Central memory CD8-positive, alpha-beta T cell (primary cell): ENCODE results near the gene PHF8.

Experiments used
- ATAC-seq: fragments of 150-1000 bp; cut with Tn5 transposase; replicated peaks from 2 replicates; pipeline ENCODE4 v1.10.0; 2022; ENCODE audit warnings: mild to moderate bottlenecking, moderate FRiP score, moderate number of reproducible peaks; ENCODE audit not compliant: poor library complexity, severe bottlenecking; ENCODE audit errors: extremely low read depth
- DNase-seq, 2 donors: peaks; one replicate each; pipeline ENCODE4 v3.0.0; 2021; ENCODE audit warnings: low spot score in 2 of 2
- H3K27ac Mint-ChIP-seq: one replicate; pipeline ENCODE4 v1.8.0; 2022; ENCODE audit warnings: low read depth, mild to moderate bottlenecking, moderate library complexity, mixed read lengths
- H3K27me3 Mint-ChIP-seq: one replicate; pipeline ENCODE4 v1.8.0; 2022; ENCODE audit warnings: mixed read lengths
- H3K36me3 Mint-ChIP-seq: one replicate; pipeline ENCODE4 v1.8.0; 2022; ENCODE audit warnings: mild to moderate bottlenecking, moderate library complexity, mixed read lengths; ENCODE audit not compliant: insufficient read depth
- H3K4me1 Mint-ChIP-seq: one replicate; pipeline ENCODE4 v1.8.0; 2022; ENCODE audit warnings: mixed read lengths
- H3K4me3 Mint-ChIP-seq: one replicate; pipeline ENCODE4 v1.8.0; 2022; ENCODE audit warnings: mild to moderate bottlenecking, moderate library complexity, mixed read lengths
- H3K9me3 Mint-ChIP-seq: one replicate; pipeline ENCODE4 v1.8.0; 2022; ENCODE audit warnings: mixed read lengths

PHF8 gene

GRCh38 chrX:54044126-54044876 is at the start of gene PHF8:
PHF8 (minus strand) TSS chrX:54044473; CDS start chrX:54042728, 1,745 bp downstream.
- peak; percentile 84 to 92 for DNase-seq
- Mint-ChIP-seq H3K27me3 (no peaks in the 10 kb centered on the region), H3K9me3 (no peaks in the 10 kb centered on the region), H3K4me1 (peaks cover 22% of the 10 kb centered on the region), H3K36me3 (peaks cover 30% of the 10 kb centered on the region), H3K4me3 (peak within 1 kb of the TSS; percentile 91), H3K27ac (peak within 1 kb of the TSS; percentile 94)
- peak; percentile 88 for ATAC-seq

GRCh38 chrX:54093571-54093970 is 49.3 kb upstream of the PHF8 start:
- Mint-ChIP-seq H3K9me3 (no peaks in the 10 kb centered on the region), H3K27me3 (no peaks in the 10 kb centered on the region), H3K4me3 (no peak overlapping the region), H3K27ac (no peak overlapping the region), H3K36me3 (peaks cover 7% of the 10 kb centered on the region), H3K4me1 (peaks cover 6% of the 10 kb centered on the region)
- ATAC-seq (no peak), DNase-seq (no peak)

GRCh38 chrX:54093159-54093558 is 48.9 kb upstream of the PHF8 start:
- Mint-ChIP-seq H3K27me3 (no peaks in the 10 kb centered on the region), H3K27ac (no peak overlapping the region), H3K4me3 (no peak overlapping the region), H3K4me1 (peaks cover 6% of the 10 kb centered on the region), H3K9me3 (no peaks in the 10 kb centered on the region), H3K36me3 (peaks cover 7% of the 10 kb centered on the region)
- ATAC-seq (no peak), DNase-seq (no peak)

- H3K9me3 Mint-ChIP-seq: no peaks in the 10 kb centered on the region
- H3K27me3 Mint-ChIP-seq: no peaks in the 10 kb centered on the region
- peaks cover 7% of the 10 kb centered on the region for H3K36me3 Mint-ChIP-seq
- ATAC-seq (no peak), DNase-seq (no peak)
- no peak overlapping the region for H3K27ac Mint-ChIP-seq
- H3K4me1 Mint-ChIP-seq: peaks cover 6% of the 10 kb centered on the region
- H3K4me3 Mint-ChIP-seq: no peak overlapping the region
These were observed 46.6 kb upstream of the PHF8 start for GRCh38 chrX:54090880-54091279.

GRCh38 chrX:54089191-54089590 is 44.9 kb upstream of the PHF8 start:
- Mint-ChIP-seq H3K36me3 (peaks cover 9% of the 10 kb centered on the region), H3K27me3 (no peaks in the 10 kb centered on the region), H3K27ac (no peak overlapping the region), H3K9me3 (no peaks in the 10 kb centered on the region), H3K4me3 (no peak overlapping the region), H3K4me1 (peaks cover 6% of the 10 kb centered on the region)
- ATAC-seq (no peak), DNase-seq (no peak)

GRCh38 chrX:54087661-54088060 is 43.4 kb upstream of the PHF8 start:
- ATAC-seq (no peak), DNase-seq (no peak)
- Mint-ChIP-seq H3K4me3 (no peak overlapping the region), H3K27me3 (no peaks in the 10 kb centered on the region), H3K9me3 (no peaks in the 10 kb centered on the region), H3K27ac (no peak overlapping the region), H3K4me1 (peaks cover 6% of the 10 kb centered on the region), H3K36me3 (peaks cover 9% of the 10 kb centered on the region)

GRCh38 chrX:54085666-54086065 is 41.4 kb upstream of the PHF8 start:
- DNase-seq: no peak
- Mint-ChIP-seq H3K4me3 (no peak overlapping the region), H3K36me3 (peaks cover 11% of the 10 kb centered on the region), H3K4me1 (no peaks in the 10 kb centered on the region), H3K27me3 (no peaks in the 10 kb centered on the region), H3K9me3 (no peaks in the 10 kb centered on the region), H3K27ac (no peak overlapping the region)
- no peak for ATAC-seq

- DNase-seq: no peak
- no peaks in the 10 kb centered on the region for H3K27me3 Mint-ChIP-seq
- no peaks in the 10 kb centered on the region for H3K4me1 Mint-ChIP-seq
- no peaks in the 10 kb centered on the region for H3K9me3 Mint-ChIP-seq
- H3K4me3 Mint-ChIP-seq: no peak overlapping the region
- no peak overlapping the region for H3K27ac Mint-ChIP-seq
- H3K36me3 Mint-ChIP-seq: peaks cover 4% of the 10 kb centered on the region
- no peak for ATAC-seq
These were observed 32.6 kb upstream of the PHF8 start for GRCh38 chrX:54076903-54077302.

GRCh38 chrX:54074826-54075225 is 30.6 kb upstream of the PHF8 start:
- H3K9me3 Mint-ChIP-seq: no peaks in the 10 kb centered on the region
- H3K4me1 Mint-ChIP-seq: no peaks in the 10 kb centered on the region
- H3K27ac Mint-ChIP-seq: no peak overlapping the region
- H3K4me3 Mint-ChIP-seq: no peak overlapping the region
- DNase-seq (no peak), ATAC-seq (no peak)
- peaks cover 4% of the 10 kb centered on the region for H3K36me3 Mint-ChIP-seq
- H3K27me3 Mint-ChIP-seq: no peaks in the 10 kb centered on the region

- no peak for DNase-seq
- H3K27ac Mint-ChIP-seq: no peak overlapping the region
These were observed 23.5 kb upstream of the PHF8 start for GRCh38 chrX:54067766-54068165.

GRCh38 chrX:54066841-54067240 is 22.6 kb upstream of the PHF8 start:
- H3K27me3 Mint-ChIP-seq: no peaks in the 10 kb centered on the region
- no peak overlapping the region for H3K4me3 Mint-ChIP-seq
- ATAC-seq: no peak
- H3K36me3 Mint-ChIP-seq: peaks cover 3% of the 10 kb centered on the region
- no peaks in the 10 kb centered on the region for H3K4me1 Mint-ChIP-seq
- H3K27ac Mint-ChIP-seq: no peak overlapping the region
- DNase-seq: no peak
- H3K9me3 Mint-ChIP-seq: no peaks in the 10 kb centered on the region

More at GRCh38 chrX:54067766-54068165, 23.5 kb upstream of the PHF8 start:
- H3K4me1 Mint-ChIP-seq: no peaks in the 10 kb centered on the region
- peaks cover 3% of the 10 kb centered on the region for H3K36me3 Mint-ChIP-seq
- H3K27me3 Mint-ChIP-seq: no peaks in the 10 kb centered on the region
- H3K9me3 Mint-ChIP-seq: no peaks in the 10 kb centered on the region
- ATAC-seq: no peak
- H3K4me3 Mint-ChIP-seq: no peak overlapping the region

GRCh38 chrX:54064564-54064963 is 20.3 kb upstream of the PHF8 start:
- H3K4me3 Mint-ChIP-seq: no peak overlapping the region
- no peak overlapping the region for H3K27ac Mint-ChIP-seq
- no peaks in the 10 kb centered on the region for H3K9me3 Mint-ChIP-seq
- ATAC-seq (no peak), DNase-seq (no peak)
- peaks cover 3% of the 10 kb centered on the region for H3K36me3 Mint-ChIP-seq
- H3K27me3 Mint-ChIP-seq: no peaks in the 10 kb centered on the region
- no peaks in the 10 kb centered on the region for H3K4me1 Mint-ChIP-seq

GRCh38 chrX:54063361-54063760 is 19.1 kb upstream of the PHF8 start:
- Mint-ChIP-seq H3K36me3 (peaks cover 3% of the 10 kb centered on the region), H3K4me1 (no peaks in the 10 kb centered on the region), H3K9me3 (no peaks in the 10 kb centered on the region), H3K27me3 (no peaks in the 10 kb centered on the region), H3K27ac (no peak overlapping the region), H3K4me3 (no peak overlapping the region)
- ATAC-seq (no peak), DNase-seq (no peak)
